GM12878 (cell line): ENCODE data around the gene BPIFB4. TPM values are rescaled to one million over a fixed set of nuclear protein-coding genes. Genes with fewer than 3 reads are reported as not detected.

Source experiments
- ATAC-seq: fragments of 200-7000 bp; cut with Tn5 transposase; 3 replicates; pipeline ENCODE4 v1.9.1; 2020; ENCODE audit warnings: mild to moderate bottlenecking, moderate library complexity
- BruUV-seq: library from RNA; stranded (reverse); fragments of 400-500 nt; replicated peaks from 2 replicates; lab custom pipeline; 2021; lab: Mats Ljungman, UMichigan
- CTCF ChIA-PET: fragments of 300-600 bp; sonication (Branson Sonifier 250); formaldehyde crosslinking; extraction: SDS; loops from one replicate; lab custom pipeline; 2021; ENCODE audit warnings: inconsistent platforms; lab: Yijun Ruan, JAX
- POLR2A ChIA-PET: fragments of 350-600 bp; formaldehyde crosslinking; extraction: SDS; loops from one replicate; lab custom pipeline; 2021; ENCODE audit warnings: inconsistent platforms; lab: Charles Lee
- RAD21 ChIA-PET: fragments of 300-600 bp; sonication (Branson Sonifier 250); formaldehyde crosslinking; loops from one replicate; lab custom pipeline; 2023; ENCODE audit warnings: antibody characterized with exemption; ENCODE audit not compliant: unreplicated experiment; lab: Charles Lee
- SMC1A ChIA-PET: fragments of 300-600 bp; sonication (Branson Sonifier 250); formaldehyde crosslinking; loops from one replicate; lab custom pipeline; 2023; ENCODE audit not compliant: unreplicated experiment, uncharacterized antibody; lab: Charles Lee
- DNase-seq: peaks from one replicate; pipeline ENCODE4 v3.0.0-alpha.2; 2011; ENCODE audit warnings: low read depth, low spot score
- FAIRE-seq: peaks from 3 replicates; lab custom pipeline; 2011; peaks lifted over from hg19 to GRCh38; lab: Jason Lieb, UNC
- H2AFZ ChIP-seq: 2 replicates; pipeline ENCODE4 v1.6.0; 2011; ENCODE audit warnings: low read depth, low read length, control low read depth; ENCODE audit not compliant: control insufficient read depth
- H3K27ac ChIP-seq: 2 replicates; pipeline ENCODE4 v1.5.1; 2011; ENCODE audit warnings: control low read depth; ENCODE audit not compliant: control insufficient read depth, insufficient read depth
- H3K27me3 ChIP-seq, 2 experiments: replicated peaks in 1 of 2; 2 replicates each; pipeline versions ENCODE4 v1.6.0 to v1.6.1; 2011; ENCODE audit warnings: low read length in 1 of 2; ENCODE audit not compliant: control insufficient read depth in 2 of 2, insufficient read depth in 2 of 2
- H3K36me3 ChIP-seq, 2 experiments: 2 replicates each; pipeline ENCODE4 v1.5.1; 2011; ENCODE audit warnings: low read length in 1 of 2; ENCODE audit not compliant: control insufficient read depth in 2 of 2, insufficient read depth in 2 of 2
- H3K4me1 ChIP-seq: 2 replicates; pipeline ENCODE4 v1.6.1; 2011; ENCODE audit warnings: mild to moderate bottlenecking, low read length, moderate library complexity, mixed read lengths; ENCODE audit not compliant: control insufficient read depth, insufficient read depth
- H3K4me2 ChIP-seq: 2 replicates; pipeline ENCODE4 v1.6.0; 2011; ENCODE audit warnings: control low read depth; ENCODE audit not compliant: control insufficient read depth, insufficient read depth
- H3K4me3 ChIP-seq: fragments of 200-600 bp; sonication (generic); 2 replicates; pipeline ENCODE4 v1.5.1; 2016
- H3K79me2 ChIP-seq: 2 replicates; pipeline ENCODE4 v1.6.0; 2011; ENCODE audit warnings: low read length; ENCODE audit not compliant: control insufficient read depth, insufficient read depth
- H3K9ac ChIP-seq: 2 replicates; pipeline ENCODE4 v1.8.0; 2011; ENCODE audit warnings: low read length, control low read depth, mixed read lengths; ENCODE audit not compliant: control insufficient read depth, insufficient read depth
- H3K9me3 ChIP-seq: replicated peaks from 3 replicates; pipeline ENCODE4 v1.5.1; 2011; ENCODE audit warnings: mild to moderate bottlenecking, low read length; ENCODE audit not compliant: control insufficient read depth, insufficient read depth
- H4K20me1 ChIP-seq: 2 replicates; pipeline ENCODE4 v1.6.0; 2011; ENCODE audit not compliant: control insufficient read depth, insufficient read depth
- CBX3 ChIP-seq: fragments of 200-600 bp; sonication (generic); IDR thresholded peaks from 2 replicates; pipeline ENCODE4 v1.6.1; 2016; ENCODE audit warnings: low read depth, borderline replicate concordance
- DPF2 ChIP-seq: fragments of 450-650 bp; IDR thresholded peaks from 2 replicates; pipeline ENCODE4 v1.6.1; 2017; ENCODE audit warnings: mild to moderate bottlenecking
- ETV6 ChIP-seq, 2 experiments: fragments of 450-650 bp in 1 of 2; IDR thresholded peaks in 1 of 2; conservative IDR thresholded peaks in 1 of 2; 2 replicates each; pipeline ENCODE4 v1.6.1; 2014; ENCODE audit warnings: antibody characterized with exemption in 1 of 2, borderline replicate concordance in 1 of 2, low read depth in 1 of 2, mild to moderate bottlenecking in 1 of 2, moderate library complexity in 1 of 2
- POLR2AphosphoS2 ChIP-seq: IDR thresholded peaks from 2 replicates; pipeline ENCODE4 v1.6.1; 2011; ENCODE audit warnings: low read depth, mild to moderate bottlenecking, low read length, improper control_type of control experiment, moderate library complexity
- POLR2AphosphoS5 ChIP-seq: IDR thresholded peaks from 2 replicates; pipeline ENCODE4 v1.6.1; 2011; ENCODE audit warnings: mild to moderate bottlenecking, low read length, inconsistent platforms
- SMAD5 ChIP-seq: IDR thresholded peaks from 2 replicates; pipeline ENCODE4 v1.6.1; 2016; ENCODE audit warnings: antibody characterized with exemption, low read depth
- SMC3 ChIP-seq: IDR thresholded peaks from 2 replicates; pipeline ENCODE4 v1.6.1; 2011; ENCODE audit warnings: low read length, improper control_type of control experiment, borderline replicate concordance
- YBX1 ChIP-seq: fragments of 450-650 bp; IDR thresholded peaks from 2 replicates; pipeline ENCODE4 v1.6.1; 2016; ENCODE audit warnings: antibody characterized with exemption
- ZNF217 ChIP-seq: fragments of 450-650 bp; IDR thresholded peaks from 2 replicates; pipeline ENCODE4 v1.6.1; 2017; ENCODE audit warnings: antibody characterized with exemption, mild to moderate bottlenecking
- WGBS: methylation state at CpG from one replicate; pipeline ENCODE4 v1.1.6; 2016; ENCODE audit warnings: low lambda C conversion rate; ENCODE audit not compliant: insufficient replicate concordance, insufficient coverage; ENCODE audit errors: missing lambda C conversion rate; 5-methylcytosine and 5-hydroxymethylcytosine counted together
- in situ Hi-C: fragments of 300-500 bp; cut with MboI; formaldehyde crosslinking; loops from 9 replicates; pipeline ENCODE4 v1.14.3; 2018; ENCODE audit warnings: mixed read lengths
- intact Hi-C: fragments of 100-400 bp; cut with micrococcal nuclease; formaldehyde crosslinking; loops from one replicate; pipeline ENCODE4 v1.14.2; 2022; ENCODE audit not compliant: unreplicated experiment
- polyA plus RNA-seq, 11 experiments: library from polyadenylated mRNA; depleted of rRNA in 4 of 11; unstranded in 6 of 11; stranded (reverse) in 5 of 11; fragments of >200 nt; fragmentation: Nextera tagmentation in 4 of 11; fragmentation: Illumina TruSeq in 1 of 11; extraction: Ambion mirVana in 4 of 11; extraction: Trizol in 1 of 11; gene quantifications; 1 replicate in 1 of 11; 2 replicates in 10 of 11; pipeline versions ENCODE4 v1.2.1 to v1.2.3, GENCODE V29; 2011 to 2016; ENCODE audit warnings: inconsistent platforms in 2 of 11, missing spikeins in 2 of 11, low read depth in 1 of 11
- total RNA-seq, 4 experiments: library from RNA; depleted of rRNA in 3 of 4; stranded (reverse); fragments of >200 nt in 3 of 4; fragmentation: Illumina TruSeq in 1 of 4; extraction: Trizol in 1 of 4; gene quantifications; 2 replicates each; pipeline versions ENCODE4 v1.2.1 to v1.2.3, GENCODE V29; 2013 to 2021
- TF ChIP-seq, protein P1 (sequence below): IDR thresholded peaks from 2 replicates; pipeline ENCODE4 v1.6.1; 2012; ENCODE audit warnings: low read length, inconsistent platforms

BPIFB4 gene
- total and polyA plus RNA-seq, 10 of the 15 experiments (the other 5 are each of a cell fraction or from before 2014, with no cell fraction given), result 0.12 TPM; not detected in 9

DNA sequence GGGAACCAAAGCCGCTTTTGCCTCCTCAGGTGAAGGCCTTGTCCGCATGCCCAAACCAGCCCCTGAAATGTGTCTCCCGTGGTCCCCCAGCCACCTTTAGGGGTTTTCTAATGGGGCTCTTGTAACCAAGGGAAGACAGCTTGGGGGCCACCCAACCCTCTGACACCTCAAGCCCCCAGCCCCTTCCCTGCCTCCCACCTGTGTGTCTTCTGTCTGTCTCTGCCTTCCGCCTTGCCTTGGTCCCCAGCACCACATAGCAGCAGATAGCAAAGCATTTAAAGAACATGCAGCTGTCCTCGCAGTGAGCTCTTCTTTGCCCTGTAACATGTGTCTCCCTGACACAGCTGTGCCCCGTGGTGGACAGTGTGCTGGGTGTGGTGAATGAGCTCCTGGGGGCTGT is 16.2 kb upstream of the BPIFB4 start:
- ChIA-PET RAD21 (no interaction called here), POLR2A (no interaction called here), SMC1A (no interaction called here), CTCF (no interaction called here)
- no TSS peak for BruUV-seq
- in situ Hi-C loops (no loop called here), intact Hi-C loops (no loop called here)
- Histone ChIP-seq H3K4me2 (no peak overlapping the region), H3K9ac (no peak overlapping the region), H3K9me3 (no peaks in the 10 kb centered on the region), H3K4me3 (no peak overlapping the region), H2AFZ (no peak overlapping the region), H3K27ac (no peak overlapping the region), H4K20me1 (no peaks in the 10 kb centered on the region), H3K79me2 (no peaks in the 10 kb centered on the region), H3K27me3 (no peaks in the 10 kb centered on the region), H3K36me3 (no peaks in the 10 kb centered on the region), H3K4me1 (no peaks in the 10 kb centered on the region)
- WGBS, result 66% methylated on average over 6 of the region's 6 CpGs
- no peak for TF ChIP-seq POLR2AphosphoS2
- no peak for TF ChIP-seq CBX3
- no peak for TF ChIP-seq SMAD5
- TF ChIP-seq ZNF217, result no peak
- DNase-seq (no peak), FAIRE-seq (no peak), ATAC-seq (no peak)

DNA sequence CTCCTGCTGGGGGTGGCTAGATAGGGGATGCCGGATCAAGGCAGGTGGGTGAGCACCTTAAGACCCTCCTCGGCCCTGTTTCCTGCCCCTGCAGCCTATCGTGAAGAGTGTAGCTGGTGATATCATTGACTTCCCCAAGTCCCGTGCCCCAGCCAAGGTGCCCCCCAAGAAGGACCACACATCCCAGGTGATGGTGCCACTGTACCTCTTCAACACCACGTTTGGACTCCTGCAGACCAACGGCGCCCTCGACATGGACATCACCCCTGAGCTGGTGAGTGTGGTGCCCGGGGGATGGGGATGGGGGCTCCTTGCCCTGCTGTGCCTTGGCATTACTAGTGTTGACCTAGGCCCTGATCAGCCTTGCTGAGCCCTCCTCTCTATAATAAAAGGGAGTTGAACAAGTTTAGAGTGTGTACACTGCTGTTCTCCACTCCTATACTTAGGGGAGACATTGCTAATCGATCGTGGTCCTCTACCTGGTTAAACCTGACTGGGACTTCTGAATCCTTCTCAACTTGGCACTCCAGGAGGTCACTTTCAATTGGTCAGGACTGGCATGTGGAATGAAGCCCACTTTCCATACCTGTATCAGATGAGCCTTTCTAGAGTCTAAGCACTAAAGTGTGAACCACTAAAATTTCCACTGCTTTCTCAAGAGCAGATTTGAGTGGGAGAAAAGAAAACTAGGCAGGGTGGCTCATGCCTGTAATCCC is 14.7 kb upstream of the BPIFB4 start:
- no peaks in the 10 kb centered on the region for H3K4me1 ChIP-seq
- FAIRE-seq, result no peak
- no peak overlapping the region for H3K4me2 ChIP-seq
- no peak overlapping the region for H3K27ac ChIP-seq
- DNase-seq, result no peak
- TF ChIP-seq DPF2 (no peak), YBX1 (no peak), SMC3 (no peak), ETV6 (conservative IDR thresholded peaks at IDR 0.05 in 1 of 2, IDR thresholded peaks at IDR 0.05 in 1 of 2; ENCODE audit: borderline replicate concordance in 1 of 2, low read depth in 1 of 2) (no peak), POLR2AphosphoS5 (no peak)
- TF ChIP-seq, protein P1, sequence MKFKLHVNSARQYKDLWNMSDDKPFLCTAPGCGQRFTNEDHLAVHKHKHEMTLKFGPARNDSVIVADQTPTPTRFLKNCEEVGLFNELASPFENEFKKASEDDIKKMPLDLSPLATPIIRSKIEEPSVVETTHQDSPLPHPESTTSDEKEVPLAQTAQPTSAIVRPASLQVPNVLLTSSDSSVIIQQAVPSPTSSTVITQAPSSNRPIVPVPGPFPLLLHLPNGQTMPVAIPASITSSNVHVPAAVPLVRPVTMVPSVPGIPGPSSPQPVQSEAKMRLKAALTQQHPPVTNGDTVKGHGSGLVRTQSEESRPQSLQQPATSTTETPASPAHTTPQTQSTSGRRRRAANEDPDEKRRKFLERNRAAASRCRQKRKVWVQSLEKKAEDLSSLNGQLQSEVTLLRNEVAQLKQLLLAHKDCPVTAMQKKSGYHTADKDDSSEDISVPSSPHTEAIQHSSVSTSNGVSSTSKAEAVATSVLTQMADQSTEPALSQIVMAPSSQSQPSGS, result no peak
- H4K20me1 ChIP-seq, result no peaks in the 10 kb centered on the region
- no peak for ATAC-seq
- H2AFZ ChIP-seq, result no peak overlapping the region
- ChIA-PET POLR2A (no interaction called here), SMC1A (no interaction called here), RAD21 (no interaction called here), CTCF (no interaction called here)
- H3K36me3 ChIP-seq, result no peaks in the 10 kb centered on the region
- intact Hi-C loops (no loop called here), in situ Hi-C loops (no loop called here)
- H3K9ac ChIP-seq, result no peak overlapping the region
- 38% methylated on average over 11 of the region's 11 CpGs for WGBS
- no peaks in the 10 kb centered on the region for H3K79me2 ChIP-seq
- BruUV-seq, result no TSS peak
- H3K9me3 ChIP-seq, result no peaks in the 10 kb centered on the region
- H3K4me3 ChIP-seq, result no peak overlapping the region
- no peaks in the 10 kb centered on the region for H3K27me3 ChIP-seq
